ENCODE data around the gene UBAP1.

GRCh38 chr9:34178436-34179212 lies at the start of gene UBAP1:
- peak in 3 of 6 experiments; percentile 18 to 20 (median 18) for TF ChIP-seq CTCF (IDR thresholded peaks at IDR 0.05)
- peak in 3 of 4 donors; percentile 81 to 98 (median 95) for TF ChIP-seq POLR2A (IDR thresholded peaks at IDR 0.05)
